Urinary bladder (tissue), 4 donors: ENCODE data around the gene CIDEC. TPM values are rescaled to one million over a fixed set of nuclear protein-coding genes. Genes with fewer than 3 reads are reported as not detected.
"Not testable (repeated sequence)": the region's sequence is repeated elsewhere in the genome, so short reads cannot be mapped to it uniquely, and the experiment has no call there.

ENCODE experiments used
- DNase-seq: peaks from one replicate; pipeline ENCODE4 v3.0.0-alpha.2; 2015; ENCODE audit errors: extremely low spot score
- H3K27ac ChIP-seq: one replicate; pipeline ENCODE4 v1.5.1; 2013; ENCODE audit warnings: low read depth, mild to moderate bottlenecking, moderate library complexity
- H3K36me3 ChIP-seq: one replicate; pipeline ENCODE4 v1.6.1; 2013; ENCODE audit warnings: mild to moderate bottlenecking, moderate library complexity; ENCODE audit not compliant: insufficient read depth
- H3K4me1 ChIP-seq: one replicate; pipeline ENCODE4 v1.6.1; 2013; ENCODE audit warnings: mild to moderate bottlenecking, moderate library complexity; ENCODE audit not compliant: insufficient read depth
- H3K4me3 ChIP-seq: one replicate; pipeline ENCODE4 v1.5.1; 2013; ENCODE audit warnings: low read depth, low read length
- WGBS: extraction: QIAGEN DNeasy Blood & Tissue Kit; methylation state at CpG from one replicate; pipeline ENCODE4 v1.1.7; 2013; 5-methylcytosine and 5-hydroxymethylcytosine counted together
- polyA plus RNA-seq: library from polyadenylated mRNA; stranded (reverse); fragments of 200-250 nt; gene quantifications from one replicate; pipeline ENCODE4 v1.2.3, GENCODE V29; 2013
- total RNA-seq: library from RNA; depleted of rRNA; stranded (reverse); fragments of >200 nt; gene quantifications from one replicate; pipeline ENCODE4 v1.2.3, GENCODE V29; 2014
- donor health status: healthy with polysubstance abuse.
- donor health status: healthy.

The CIDEC gene
- total and polyA plus RNA-seq, 2 donors, result 49.2 TPM; not detected in 1

DNA sequence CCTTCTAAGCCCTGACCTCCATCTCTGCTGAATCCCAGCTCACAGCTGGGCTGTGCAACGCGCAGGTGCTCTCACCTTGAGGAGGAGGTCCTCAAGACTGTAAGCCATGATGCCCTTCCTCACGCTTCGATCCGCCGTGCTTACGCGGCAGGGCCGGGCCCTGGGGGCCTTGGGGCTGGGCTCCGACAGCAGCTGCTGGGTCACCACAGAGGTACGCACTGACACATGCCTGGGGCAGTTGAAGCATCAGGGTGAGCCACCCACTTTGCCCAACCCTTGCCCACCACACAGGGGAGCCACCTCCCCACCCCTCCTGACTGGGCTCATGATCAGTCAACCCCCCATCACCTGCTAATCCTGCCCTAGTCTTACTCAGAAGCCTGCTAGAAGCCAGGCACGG lies 3.1 kb downstream of the CIDEC start:
- no peaks in the 10 kb centered on the region for H3K36me3 ChIP-seq
- no peak overlapping the region for H3K4me3 ChIP-seq
- WGBS, result 91% methylated on average over 12 of the region's 12 CpGs
- no peak overlapping the region for H3K27ac ChIP-seq
- no peaks in the 10 kb centered on the region for H3K4me1 ChIP-seq
- DNase-seq, result no peak

DNA sequence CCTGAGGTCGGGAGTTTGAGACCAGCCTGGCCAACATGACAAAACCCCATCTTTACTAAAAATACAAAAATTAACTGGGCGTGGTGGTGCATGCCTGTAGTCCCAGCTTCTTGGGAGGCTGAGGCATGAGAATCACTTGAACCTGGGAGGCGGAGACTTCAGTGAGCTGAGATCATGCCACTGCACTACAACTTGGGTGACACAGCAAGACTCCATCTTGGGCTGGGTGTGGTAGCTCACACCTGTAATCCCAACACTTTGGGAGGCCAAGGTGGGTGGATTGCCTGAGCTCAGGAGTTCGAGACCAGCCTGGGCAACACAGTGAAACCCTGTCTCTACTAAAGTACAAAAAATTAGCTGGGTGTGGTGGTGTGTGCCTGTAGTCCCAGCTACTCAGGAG lies 3.8 kb downstream of the CIDEC start:
- not testable (repeated sequence) for DNase-seq, H3K4me3 ChIP-seq, H3K4me1 ChIP-seq, H3K36me3 ChIP-seq, H3K27ac ChIP-seq
- 87% methylated on average over 4 of the region's 4 CpGs for whole genome bisulfite sequencing

DNA sequence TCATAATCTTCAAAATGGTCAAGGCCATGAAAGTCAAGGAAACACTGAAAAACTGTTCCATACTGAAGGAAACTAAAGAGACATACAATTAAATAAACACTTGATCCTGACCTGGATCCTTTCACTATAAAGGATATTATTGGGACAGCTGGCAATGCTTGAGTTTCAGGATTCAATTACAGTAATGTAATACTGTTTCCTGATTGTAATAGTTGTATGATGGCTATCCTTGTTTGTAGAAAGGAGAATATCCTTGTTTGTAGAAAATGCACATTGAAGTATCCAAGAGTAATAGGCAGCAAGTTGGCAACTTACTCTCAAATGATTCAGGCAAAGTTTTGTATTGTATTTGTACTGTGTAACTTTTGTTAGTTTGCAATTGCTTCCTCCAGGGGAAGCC lies 4.6 kb downstream of the CIDEC start:
- H3K4me1 ChIP-seq, result no peaks in the 10 kb centered on the region
- H3K36me3 ChIP-seq, result no peaks in the 10 kb centered on the region
- no peak overlapping the region for H3K4me3 ChIP-seq
- H3K27ac ChIP-seq, result no peak overlapping the region
- no peak for DNase-seq

DNA sequence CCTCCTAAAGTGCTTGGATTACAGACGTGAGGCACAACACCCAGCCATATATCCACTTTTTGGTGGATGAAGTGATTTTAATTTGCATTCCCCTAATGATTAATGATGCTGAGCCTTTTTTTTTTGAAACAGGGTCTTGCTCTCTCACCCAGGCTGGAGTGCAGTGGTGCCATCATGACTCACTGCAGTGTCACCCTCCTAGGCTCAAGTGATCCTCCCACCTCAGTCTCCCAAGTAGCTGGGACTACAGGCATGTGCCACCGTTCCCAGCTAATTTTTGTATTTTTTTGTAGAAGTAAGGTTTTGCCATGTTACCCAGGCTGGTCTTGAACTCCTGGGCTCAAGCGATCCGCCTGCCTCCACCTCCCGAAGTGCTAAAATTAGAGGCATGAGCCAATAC lies 8.0 kb downstream of the CIDEC start:
- H3K36me3 ChIP-seq, DNase-seq: not testable (repeated sequence)
- 93% methylated on average over 5 of the region's 5 CpGs for WGBS

DNA sequence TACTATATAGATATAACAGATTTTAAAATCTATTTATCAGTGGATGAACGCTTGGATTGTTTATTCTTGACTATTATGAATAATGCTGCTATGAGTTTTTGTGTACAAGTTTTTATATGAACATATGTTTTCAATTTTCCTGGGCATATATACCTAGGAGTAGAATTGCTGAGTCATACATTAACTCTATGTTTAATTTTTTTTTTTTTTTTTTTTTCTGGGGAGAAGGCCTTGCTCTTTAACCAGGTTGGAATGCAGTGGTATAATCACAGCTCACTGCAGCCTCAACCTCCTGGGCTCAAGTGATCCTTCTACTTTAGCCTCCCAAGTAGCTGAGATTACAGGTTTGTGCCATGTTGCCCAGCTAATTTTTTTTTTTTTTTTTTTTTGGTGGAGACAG lies 9.1 kb downstream of the CIDEC start:
- H3K4me3 ChIP-seq, result no peak overlapping the region
- no peaks in the 10 kb centered on the region for H3K36me3 ChIP-seq
- H3K4me1 ChIP-seq, result no peaks in the 10 kb centered on the region
- no peak for DNase-seq
- no peak overlapping the region for H3K27ac ChIP-seq
- 29% methylated on average over 1 of the region's 1 CpG for WGBS

More for the DNA sequence above, 8.0 kb downstream of the CIDEC start:
- not testable (repeated sequence) for H3K4me3 ChIP-seq, H3K4me1 ChIP-seq, H3K27ac ChIP-seq

DNA sequence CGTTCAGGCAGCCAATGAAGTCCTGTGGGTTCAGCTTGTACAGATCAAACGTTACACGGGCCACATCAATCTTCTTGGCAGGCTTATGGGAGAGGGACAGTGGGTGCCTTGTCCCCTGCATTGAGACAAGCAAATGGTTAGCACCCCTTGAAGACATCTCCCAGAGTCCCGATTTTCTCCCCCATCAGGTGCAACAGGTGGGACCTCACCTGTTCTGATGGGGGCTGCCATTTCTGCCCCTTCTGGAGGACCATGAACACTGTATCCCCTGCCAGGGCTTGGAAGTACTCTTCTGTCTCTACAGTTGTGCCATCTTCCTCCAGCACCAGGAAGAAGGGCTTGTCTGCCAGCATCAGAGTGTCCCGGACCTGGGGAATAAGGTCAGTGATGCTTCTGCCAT lies 10.1 kb downstream of the CIDEC start:
- no peak for DNase-seq
- no peak overlapping the region for H3K4me3 ChIP-seq
- H3K27ac ChIP-seq, result no peak overlapping the region
- no peaks in the 10 kb centered on the region for H3K4me1 ChIP-seq
- H3K36me3 ChIP-seq, result no peaks in the 10 kb centered on the region
- 77% methylated on average over 5 of the region's 5 CpGs for WGBS

DNA sequence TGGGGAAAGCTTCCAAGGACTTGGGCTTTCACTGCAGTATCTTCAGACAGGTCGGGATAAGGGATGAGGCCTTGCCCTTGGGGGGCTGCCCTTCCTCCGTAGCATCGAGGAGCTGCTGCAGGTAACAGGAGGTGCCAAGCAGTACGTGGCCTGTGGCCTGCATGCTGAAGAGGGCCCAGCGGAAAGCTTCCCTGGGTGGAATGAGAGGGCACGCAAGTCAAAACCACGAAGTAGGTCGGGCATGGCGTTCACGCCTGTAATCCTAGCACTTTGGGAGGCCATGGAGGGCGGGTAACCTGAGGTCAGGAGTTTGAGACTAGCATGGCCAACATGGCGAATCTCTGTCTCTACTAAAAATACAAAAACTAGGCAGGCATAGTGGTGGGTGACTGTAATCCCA lies 12.9 kb downstream of the CIDEC start:
- no peak for DNase-seq
- Histone ChIP-seq H3K27ac (no peak overlapping the region), H3K36me3 (no peaks in the 10 kb centered on the region), H3K4me1 (no peaks in the 10 kb centered on the region), H3K4me3 (no peak overlapping the region)
- WGBS, result 93% methylated on average over 12 of the region's 12 CpGs

DNA sequence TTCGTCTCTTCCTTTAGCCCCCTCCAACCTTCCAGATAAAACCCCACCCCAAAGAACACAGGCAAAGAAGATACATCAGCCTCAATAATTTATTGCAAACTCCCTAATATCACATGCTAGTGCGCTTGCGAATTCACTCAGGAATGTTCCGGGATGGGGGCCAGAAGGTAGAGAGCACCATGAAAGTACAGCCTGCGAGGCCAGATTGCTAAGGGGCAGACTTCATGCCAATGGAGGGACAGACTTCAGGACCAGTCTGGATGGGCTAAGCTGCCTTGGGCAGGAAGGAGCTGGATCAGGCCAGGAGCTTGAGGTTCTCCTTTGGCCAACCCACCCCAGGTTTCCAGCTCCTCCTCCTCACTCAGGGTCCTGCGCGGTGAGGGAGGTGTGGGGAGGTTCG lies 13.4 kb downstream of the CIDEC start:
- Histone ChIP-seq H3K27ac (no peak overlapping the region), H3K4me3 (no peak overlapping the region), H3K36me3 (no peaks in the 10 kb centered on the region), H3K4me1 (no peaks in the 10 kb centered on the region)
- DNase-seq, result no peak
- WGBS, result 54% methylated on average over 8 of the region's 8 CpGs

DNA sequence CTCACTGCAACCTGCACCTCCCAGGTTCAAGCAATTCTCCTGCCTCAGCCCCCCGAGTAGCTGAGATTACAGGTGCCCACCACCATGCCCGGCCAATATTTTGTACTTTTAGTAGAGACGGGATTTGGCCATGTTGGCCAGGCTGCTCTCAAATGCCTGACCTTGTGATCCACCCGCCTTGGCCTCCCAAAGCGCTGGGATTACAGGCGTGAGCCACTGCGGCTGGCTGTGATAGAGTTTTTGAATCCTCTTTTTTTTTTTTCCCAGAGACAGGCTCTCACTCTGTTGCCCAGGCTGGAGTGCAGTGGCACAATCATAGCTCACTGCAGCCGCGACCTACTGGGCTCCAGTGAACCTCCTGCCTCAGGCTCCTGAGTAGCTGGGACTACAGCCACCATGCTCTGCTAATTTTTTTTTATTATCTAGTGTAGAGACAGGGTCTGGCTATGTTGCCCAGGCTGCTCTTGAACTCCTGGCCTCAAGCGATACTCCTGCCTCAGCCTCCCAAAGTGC lies 14.9 kb downstream of the CIDEC start:
- H3K4me3 ChIP-seq, H3K36me3 ChIP-seq, H3K27ac ChIP-seq, DNase-seq, H3K4me1 ChIP-seq: not testable (repeated sequence)
- 61% methylated on average over 10 of the region's 10 CpGs for WGBS

DNA sequence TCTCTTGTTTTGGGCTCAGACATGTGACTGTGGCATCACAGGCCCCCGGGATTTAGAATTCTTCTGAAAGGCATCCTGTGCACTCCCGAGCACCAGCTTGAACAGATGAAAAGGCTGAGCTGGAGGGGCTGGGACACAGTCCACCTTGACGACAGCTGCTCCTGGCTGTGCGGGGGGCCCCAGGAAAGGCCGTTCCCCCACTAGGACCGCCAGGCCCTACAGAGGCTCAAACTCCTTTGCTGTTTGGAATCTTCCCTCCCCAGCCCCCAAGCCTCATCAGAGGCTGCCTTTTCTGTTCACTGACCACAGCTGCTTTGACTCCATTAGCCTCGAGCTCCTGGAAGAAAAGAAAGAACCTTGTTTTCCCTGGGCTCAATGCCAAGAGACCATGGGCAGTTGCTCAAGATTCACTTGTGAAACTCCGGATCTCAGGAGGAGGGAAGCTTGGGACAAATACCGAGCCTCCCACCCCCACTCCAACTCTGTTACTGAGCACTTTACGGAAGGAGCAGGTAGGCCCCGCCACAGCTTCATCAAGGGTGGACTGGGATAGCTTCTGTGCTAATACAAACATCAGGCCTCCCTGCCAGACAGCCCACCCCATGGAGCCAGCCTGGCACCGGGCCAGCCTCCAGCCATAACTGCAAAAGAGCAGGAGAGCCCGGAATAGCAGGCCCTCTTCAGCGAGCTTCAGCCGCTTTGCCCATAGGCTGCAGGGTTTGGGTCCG lies 15.7 kb downstream of the CIDEC start:
- Histone ChIP-seq H3K36me3 (no peaks in the 10 kb centered on the region), H3K4me1 (no peaks in the 10 kb centered on the region), H3K27ac (peak overlapping the region; percentile 91), H3K4me3 (no peak overlapping the region)
- 30% methylated on average over 16 of the region's 16 CpGs for WGBS
- peak; percentile 69 for DNase-seq

DNA sequence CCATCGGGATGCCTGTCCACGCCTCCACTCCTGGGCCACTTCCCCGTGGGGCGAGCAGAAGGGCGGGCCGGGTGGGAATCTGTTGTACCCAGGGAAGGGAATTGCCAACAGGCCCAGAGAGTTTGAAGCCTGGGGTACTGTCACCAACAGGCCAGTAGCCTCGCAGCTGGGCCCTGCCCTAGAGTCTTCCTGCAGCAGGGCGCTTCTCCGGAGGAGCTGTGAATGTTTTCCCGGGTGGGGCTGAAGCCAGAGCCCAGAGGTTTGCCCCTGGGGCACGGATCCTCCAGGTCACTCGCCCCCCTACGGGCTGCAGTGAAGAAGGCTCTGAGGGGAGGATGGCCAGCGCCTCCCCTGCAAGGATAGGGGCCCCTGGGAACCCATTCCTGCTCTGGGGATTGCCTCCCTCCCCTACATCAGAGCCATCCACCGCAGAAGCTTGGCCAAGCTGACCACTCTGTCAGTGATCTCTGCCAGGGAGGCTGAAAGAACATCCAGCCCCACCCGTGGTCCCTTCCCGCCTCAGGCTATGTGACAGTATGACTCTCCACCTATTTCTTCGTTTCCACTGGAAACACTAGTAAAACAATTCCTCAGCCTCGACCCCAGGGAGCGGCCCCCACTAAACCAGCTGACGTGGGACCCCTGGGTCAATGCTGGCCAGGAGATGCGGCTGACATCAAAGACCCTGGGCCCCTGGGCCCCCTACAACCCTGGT lies 16.8 kb downstream of the CIDEC start:
- H3K36me3 ChIP-seq, result no peaks in the 10 kb centered on the region
- H3K4me1 ChIP-seq, result no peaks in the 10 kb centered on the region
- 59% methylated on average over 22 of the region's 22 CpGs for WGBS
- H3K4me3 ChIP-seq, result peak overlapping the region; percentile 14
- H3K27ac ChIP-seq, result no peak overlapping the region
- DNase-seq, result no peak

DNA sequence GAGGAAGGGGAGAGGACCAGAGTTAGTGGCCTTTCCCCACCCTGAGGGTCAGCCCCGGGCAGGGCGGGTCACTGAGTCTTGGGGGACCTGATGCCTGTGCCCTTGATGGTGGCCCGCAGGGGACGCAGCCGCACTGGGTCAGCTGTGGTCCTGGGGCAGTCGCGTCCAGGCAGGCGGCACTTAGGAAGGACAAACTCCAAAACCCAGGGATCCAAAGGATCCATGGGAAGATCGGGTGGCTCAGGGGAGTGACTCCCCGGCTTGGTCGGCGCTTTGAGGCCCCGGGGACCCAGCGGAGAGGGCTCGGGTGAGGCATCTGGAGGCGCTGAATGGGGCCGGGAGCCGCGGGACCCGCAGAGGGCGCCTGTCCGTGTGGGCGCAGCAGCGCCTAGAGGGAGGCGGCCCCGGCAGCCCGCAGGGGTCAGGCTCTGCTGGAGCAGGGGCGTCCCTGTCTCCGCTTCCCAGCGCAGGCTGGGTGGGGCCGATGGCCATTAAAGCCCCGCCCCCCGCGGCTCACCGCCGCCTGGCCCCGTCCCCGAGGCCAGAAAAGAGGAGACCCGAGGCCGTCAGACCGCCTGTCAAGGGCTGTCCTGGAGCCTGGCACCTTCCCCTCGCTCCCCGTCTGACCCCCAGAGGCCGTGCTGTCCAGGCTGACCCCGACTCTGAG lies 17.5 kb downstream of the CIDEC start:
- Histone ChIP-seq H3K4me1 (no peaks in the 10 kb centered on the region), H3K27ac (no peak overlapping the region), H3K36me3 (no peaks in the 10 kb centered on the region), H3K4me3 (peak overlapping the region; percentile 14)
- DNase-seq, result no peak
- WGBS, result 13% methylated on average over 45 of the region's 45 CpGs

DNA sequence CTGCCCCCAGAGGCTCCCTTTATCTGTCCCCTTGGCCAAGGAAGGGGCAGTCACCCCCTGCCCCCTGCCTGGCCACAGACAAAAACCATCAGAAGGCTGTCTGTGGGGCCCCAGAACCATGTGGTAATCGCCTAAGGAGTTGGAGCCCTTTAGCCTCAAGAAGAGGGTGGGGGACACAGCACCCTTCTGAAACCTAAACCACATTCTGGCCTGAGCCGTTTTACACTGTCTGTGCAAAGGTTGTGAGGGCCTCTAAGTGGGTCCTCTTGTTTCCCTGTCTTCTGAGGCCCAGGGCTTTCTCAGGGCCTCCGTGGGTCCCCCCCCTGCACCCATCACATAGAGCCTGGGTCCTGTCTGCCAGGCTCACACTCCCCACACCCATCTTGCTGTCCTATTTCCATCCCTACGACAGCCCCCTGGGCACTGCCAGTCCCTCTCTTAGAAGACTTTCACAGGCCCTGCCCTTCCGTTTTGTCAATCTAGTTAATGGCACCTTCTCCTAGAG lies 18.4 kb downstream of the CIDEC start:
- H3K27ac ChIP-seq, result no peak overlapping the region
- H3K4me3 ChIP-seq, result no peak overlapping the region
- no peak for DNase-seq
- no peaks in the 10 kb centered on the region for H3K36me3 ChIP-seq
- 89% methylated on average over 5 of the region's 5 CpGs for WGBS
- no peaks in the 10 kb centered on the region for H3K4me1 ChIP-seq

DNA sequence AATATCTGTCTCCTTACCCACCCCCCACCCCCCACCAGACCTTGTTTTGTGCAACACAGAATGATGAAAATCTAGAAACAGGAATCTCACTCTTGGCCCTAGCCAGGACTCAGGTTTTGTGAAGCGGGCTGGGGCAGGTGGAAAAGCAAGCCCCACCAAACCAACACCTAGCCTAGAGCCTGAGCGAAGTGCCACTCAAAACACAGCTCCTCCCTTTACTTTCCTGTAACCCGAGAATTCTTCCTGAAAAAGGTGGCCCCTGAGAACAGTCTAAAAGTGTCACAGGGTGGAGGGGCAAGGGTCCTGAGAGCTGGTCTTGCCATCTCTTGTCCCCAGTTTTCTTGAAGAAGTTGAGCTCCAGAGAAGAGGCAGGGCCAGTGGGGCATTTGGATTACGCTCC lies 18.9 kb downstream of the CIDEC start:
- Histone ChIP-seq H3K4me3 (no peak overlapping the region), H3K27ac (no peak overlapping the region), H3K4me1 (no peaks in the 10 kb centered on the region), H3K36me3 (no peaks in the 10 kb centered on the region)
- 91% methylated on average over 4 of the region's 4 CpGs for WGBS
- no peak for DNase-seq
